ENCODE results near the gene PPP1R36.
"Not testable (repeated sequence)": the region's sequence is repeated elsewhere in the genome, so short reads cannot be mapped to it uniquely, and the experiment has no call there.

The PPP1R36 gene

GRCh38 chr14:64506721-64507120 lies 43.0 kb upstream of the PPP1R36 start:
- no peak overlapping the region for H3K4me3 ChIP-seq (ENCODE audit: low read length)
- no peak overlapping the region for H3K27ac ChIP-seq (ENCODE audit: low read depth, low read length)
- no peaks in the 10 kb centered on the region for H3K27me3 ChIP-seq (ENCODE audit: insufficient read depth, low read length)
- no peaks in the 10 kb centered on the region; the same call in 1 of the 2 replicates for H3K36me3 ChIP-seq (ENCODE audit: insufficient read depth, low read length)
- WGBS, result 92% methylated on average over 2 of the region's 3 CpGs
- H3K9me3 ChIP-seq (ENCODE audit: insufficient read depth, low read depth, low read length), result no peaks in the 10 kb centered on the region
- peaks cover 44% of the 10 kb centered on the region for H3K4me1 ChIP-seq (ENCODE audit: insufficient read depth, low read length)
- H3K9ac ChIP-seq (ENCODE audit: low read depth, low read length), result no peak overlapping the region

GRCh38 chr14:64507376-64508156 lies 42.2 kb upstream of the PPP1R36 start:
- Histone ChIP-seq H3K36me3 (ENCODE audit: insufficient read depth, low read length) (no peaks in the 10 kb centered on the region), H3K4me1 (ENCODE audit: insufficient read depth, low read length) (peaks cover 38% of the 10 kb centered on the region), H3K4me3 (ENCODE audit: low read length) (no peak overlapping the region), H3K9ac (ENCODE audit: low read depth, low read length) (no peak overlapping the region), H3K27ac (ENCODE audit: low read depth, low read length) (no peak overlapping the region), H3K9me3 (ENCODE audit: insufficient read depth, low read depth, low read length) (no peaks in the 10 kb centered on the region), H3K27me3 (ENCODE audit: insufficient read depth, low read length) (no peaks in the 10 kb centered on the region)
- WGBS, result 80% methylated on average over 4 of the region's 4 CpGs

GRCh38 chr14:64508215-64508776 lies 41.5 kb upstream of the PPP1R36 start:
- Histone ChIP-seq H3K9me3 (ENCODE audit: insufficient read depth, low read depth, low read length) (no peaks in the 10 kb centered on the region), H3K4me3 (ENCODE audit: low read length) (no peak overlapping the region), H3K4me1 (ENCODE audit: insufficient read depth, low read length) (peaks cover 36% of the 10 kb centered on the region), H3K27ac (ENCODE audit: low read depth, low read length) (no peak overlapping the region), H3K36me3 (ENCODE audit: insufficient read depth, low read length) (no peaks in the 10 kb centered on the region; the same call in 1 of the 2 replicates), H3K9ac (ENCODE audit: low read depth, low read length) (no peak overlapping the region), H3K27me3 (ENCODE audit: insufficient read depth, low read length) (no peaks in the 10 kb centered on the region)
- WGBS, result 57% methylated on average over 1 of the region's 1 CpG

- Histone ChIP-seq H3K36me3 (ENCODE audit: insufficient read depth, low read length) (no peaks in the 10 kb centered on the region; the same call in 1 of the 2 replicates), H3K27me3 (ENCODE audit: insufficient read depth, low read length) (no peaks in the 10 kb centered on the region), H3K9ac (ENCODE audit: low read depth, low read length) (no peak overlapping the region), H3K4me1 (ENCODE audit: insufficient read depth, low read length) (peaks cover 36% of the 10 kb centered on the region), H3K27ac (ENCODE audit: low read depth, low read length) (no peak overlapping the region), H3K9me3 (ENCODE audit: insufficient read depth, low read depth, low read length) (no peaks in the 10 kb centered on the region), H3K4me3 (ENCODE audit: low read length) (no peak overlapping the region)
- WGBS, result 58% methylated on average over 8 of the region's 8 CpGs
These were observed 40.7 kb upstream of the PPP1R36 start for GRCh38 chr14:64509036-64509435.

GRCh38 chr14:64510825-64511671 lies 38.7 kb upstream of the PPP1R36 start:
- 19% methylated on average over 3 of the region's 4 CpGs for WGBS
- H3K4me3 ChIP-seq (ENCODE audit: low read length), result no peak overlapping the region
- no peaks in the 10 kb centered on the region for H3K27me3 ChIP-seq (ENCODE audit: insufficient read depth, low read length)
- H3K27ac ChIP-seq (ENCODE audit: low read depth, low read length), result no peak overlapping the region
- H3K4me1 ChIP-seq (ENCODE audit: insufficient read depth, low read length), result peaks cover 33% of the 10 kb centered on the region
- H3K9me3 ChIP-seq (ENCODE audit: insufficient read depth, low read depth, low read length), result no peaks in the 10 kb centered on the region
- no peaks in the 10 kb centered on the region; the same call in 1 of the 2 replicates for H3K36me3 ChIP-seq (ENCODE audit: insufficient read depth, low read length)
- no peak overlapping the region for H3K9ac ChIP-seq (ENCODE audit: low read depth, low read length)

- no peak overlapping the region for H3K4me3 ChIP-seq (ENCODE audit: low read length)
- no peak overlapping the region for H3K27ac ChIP-seq (ENCODE audit: low read depth, low read length)
- no peaks in the 10 kb centered on the region for H3K27me3 ChIP-seq (ENCODE audit: insufficient read depth, low read length)
- no peaks in the 10 kb centered on the region; the same call in 1 of the 2 replicates for H3K36me3 ChIP-seq (ENCODE audit: insufficient read depth, low read length)
- H3K9ac ChIP-seq (ENCODE audit: low read depth, low read length), result no peak overlapping the region
- H3K9me3 ChIP-seq (ENCODE audit: insufficient read depth, low read depth, low read length), result no peaks in the 10 kb centered on the region
- 95% methylated on average over 2 of the region's 2 CpGs for WGBS
- H3K4me1 ChIP-seq (ENCODE audit: insufficient read depth, low read length), result peaks cover 17% of the 10 kb centered on the region
These were observed 36.5 kb upstream of the PPP1R36 start for GRCh38 chr14:64513271-64513670.

- Histone ChIP-seq H3K36me3 (ENCODE audit: insufficient read depth, low read length) (no peaks in the 10 kb centered on the region; the same call in 1 of the 2 replicates), H3K27me3 (ENCODE audit: insufficient read depth, low read length) (no peaks in the 10 kb centered on the region), H3K9ac (ENCODE audit: low read depth, low read length) (no peak overlapping the region), H3K4me3 (ENCODE audit: low read length) (no peak overlapping the region), H3K27ac (ENCODE audit: low read depth, low read length) (no peak overlapping the region), H3K4me1 (ENCODE audit: insufficient read depth, low read length) (peaks cover 7% of the 10 kb centered on the region; the same call in 1 of the 2 replicates), H3K9me3 (ENCODE audit: insufficient read depth, low read depth, low read length) (no peaks in the 10 kb centered on the region)
- 97% methylated on average over 1 of the region's 1 CpG for WGBS
These were observed 34.7 kb upstream of the PPP1R36 start for GRCh38 chr14:64515053-64515452.

GRCh38 chr14:64516969-64517368 lies 32.8 kb upstream of the PPP1R36 start:
- Histone ChIP-seq H3K27ac (ENCODE audit: low read depth, low read length) (no peak overlapping the region), H3K9ac (ENCODE audit: low read depth, low read length) (no peak overlapping the region), H3K27me3 (ENCODE audit: insufficient read depth, low read length) (no peaks in the 10 kb centered on the region), H3K4me1 (ENCODE audit: insufficient read depth, low read length) (no peaks in the 10 kb centered on the region), H3K36me3 (ENCODE audit: insufficient read depth, low read length) (peaks cover 10% of the 10 kb centered on the region), H3K4me3 (ENCODE audit: low read length) (no peak overlapping the region), H3K9me3 (ENCODE audit: insufficient read depth, low read depth, low read length) (no peaks in the 10 kb centered on the region)
- 86% methylated on average over 1 of the region's 1 CpG for WGBS

- not testable (repeated sequence) for H3K4me3 ChIP-seq (ENCODE audit: low read length); H3K4me1 ChIP-seq (ENCODE audit: insufficient read depth, low read length); H3K9me3 ChIP-seq (ENCODE audit: insufficient read depth, low read depth, low read length); H3K9ac ChIP-seq (ENCODE audit: low read depth, low read length); H3K27ac ChIP-seq (ENCODE audit: low read depth, low read length); H3K27me3 ChIP-seq (ENCODE audit: insufficient read depth, low read length)
- peaks cover 17% of the 10 kb centered on the region for H3K36me3 ChIP-seq (ENCODE audit: insufficient read depth, low read length)
- 95% methylated on average over 6 of the region's 6 CpGs for WGBS
These were observed 32.1 kb upstream of the PPP1R36 start for GRCh38 chr14:64517667-64518066.

GRCh38 chr14:64518229-64518628 lies 31.5 kb upstream of the PPP1R36 start:
- H3K4me3 ChIP-seq (ENCODE audit: low read length), result no peak overlapping the region
- 97% methylated on average over 4 of the region's 4 CpGs for WGBS
- no peaks in the 10 kb centered on the region for H3K27me3 ChIP-seq (ENCODE audit: insufficient read depth, low read length)
- no peak overlapping the region for H3K9ac ChIP-seq (ENCODE audit: low read depth, low read length)
- peaks cover 22% of the 10 kb centered on the region for H3K36me3 ChIP-seq (ENCODE audit: insufficient read depth, low read length)
- no peaks in the 10 kb centered on the region for H3K9me3 ChIP-seq (ENCODE audit: insufficient read depth, low read depth, low read length)
- no peak overlapping the region for H3K27ac ChIP-seq (ENCODE audit: low read depth, low read length)
- no peaks in the 10 kb centered on the region for H3K4me1 ChIP-seq (ENCODE audit: insufficient read depth, low read length)

GRCh38 chr14:64520699-64521098 lies 29.1 kb upstream of the PPP1R36 start:
- Histone ChIP-seq H3K27ac (ENCODE audit: low read depth, low read length) (no peak overlapping the region), H3K9ac (ENCODE audit: low read depth, low read length) (no peak overlapping the region), H3K4me3 (ENCODE audit: low read length) (no peak overlapping the region), H3K9me3 (ENCODE audit: insufficient read depth, low read depth, low read length) (no peaks in the 10 kb centered on the region), H3K27me3 (ENCODE audit: insufficient read depth, low read length) (no peaks in the 10 kb centered on the region), H3K36me3 (ENCODE audit: insufficient read depth, low read length) (peaks cover 39% of the 10 kb centered on the region), H3K4me1 (ENCODE audit: insufficient read depth, low read length) (no peaks in the 10 kb centered on the region)
- WGBS, result 96% methylated on average over 4 of the region's 4 CpGs

Measured in HUES64 (cell line).